ENCODE measurements around the gene BTBD9.

The BTBD9 gene

GRCh38 chr6:38423746-38424145 is 216.0 kb downstream of the BTBD9 start:
- no peak for DNase-seq

DNA sequence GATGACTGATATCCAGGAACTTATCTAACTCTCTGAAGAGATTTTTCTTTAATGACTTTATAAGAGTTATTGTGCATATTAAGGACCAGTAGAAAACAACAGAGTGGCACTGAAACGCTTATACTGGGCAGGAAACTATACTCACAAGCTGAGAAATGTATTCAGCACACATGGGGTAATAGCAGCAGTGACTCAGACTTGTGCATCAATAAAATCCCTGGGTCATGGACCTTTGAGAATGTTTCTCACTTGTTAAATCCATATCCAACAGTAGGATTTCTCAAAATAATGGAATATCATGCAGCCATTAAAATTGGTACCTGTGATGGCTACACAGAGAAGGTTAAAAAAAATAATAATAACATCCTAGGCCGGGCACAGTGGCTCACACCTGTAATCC is 219.5 kb downstream of the BTBD9 start:
- no peak for DNase-seq

DNA sequence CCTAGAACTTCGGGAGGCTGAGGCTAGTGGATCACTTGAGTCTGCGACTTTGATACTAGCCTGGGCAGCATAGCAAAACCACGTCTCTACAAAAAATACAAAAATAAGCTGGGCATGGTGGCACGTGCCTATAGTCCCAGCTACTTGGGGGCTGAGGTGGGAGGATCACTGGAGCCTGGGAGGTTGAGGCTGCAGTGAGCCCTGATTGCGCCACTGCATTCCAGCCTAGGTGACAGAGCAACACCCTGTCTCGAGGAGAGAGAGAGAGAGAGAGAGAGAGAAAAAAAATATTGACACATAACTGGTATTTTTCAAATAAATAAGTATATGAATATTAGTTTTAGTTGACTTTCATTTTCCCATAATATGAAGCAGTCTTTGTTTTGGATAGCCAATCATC is 222.2 kb downstream of the BTBD9 start:
- no peak for DNase-seq

DNA sequence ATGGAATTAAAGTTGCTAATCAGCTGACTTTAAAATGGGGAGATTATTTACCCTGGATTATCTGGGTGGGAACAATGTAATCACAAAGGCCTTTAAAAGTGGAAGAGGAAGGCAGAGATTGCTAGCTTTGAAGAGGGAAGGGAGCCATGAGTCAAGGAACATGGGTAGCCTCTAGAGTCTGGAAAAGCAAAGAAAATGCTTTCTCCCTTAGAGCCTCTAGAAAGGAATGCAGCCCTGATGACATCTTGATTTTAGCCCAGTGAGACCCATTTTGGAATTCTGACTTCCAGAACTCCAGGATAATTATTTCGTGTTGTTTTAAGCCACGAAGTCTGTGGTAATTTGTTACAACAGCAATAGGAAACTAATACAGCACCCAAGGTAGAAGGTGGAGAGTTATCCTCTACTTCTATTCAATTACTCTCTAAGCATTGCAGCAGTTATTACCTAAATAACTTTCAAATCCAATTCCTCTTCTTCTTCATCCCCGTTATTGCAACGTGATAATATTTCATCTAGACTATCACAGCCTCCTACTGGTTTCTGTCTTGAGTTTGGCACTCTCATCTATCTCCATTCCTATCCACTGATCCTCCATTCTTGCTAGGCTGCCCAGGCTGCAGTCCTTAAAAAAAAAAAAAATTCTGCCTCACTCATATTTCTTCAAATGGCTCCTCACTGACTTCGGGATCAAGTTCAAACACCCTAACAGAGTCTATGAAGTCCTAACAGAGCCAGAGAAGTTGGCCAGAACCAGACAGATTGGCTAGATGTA is 224.3 kb downstream of the BTBD9 start:
- no peak for DNase-seq

GRCh38 chr6:38413102-38413800 is 226.5 kb downstream of the BTBD9 start:
- no peak for DNase-seq

DNA sequence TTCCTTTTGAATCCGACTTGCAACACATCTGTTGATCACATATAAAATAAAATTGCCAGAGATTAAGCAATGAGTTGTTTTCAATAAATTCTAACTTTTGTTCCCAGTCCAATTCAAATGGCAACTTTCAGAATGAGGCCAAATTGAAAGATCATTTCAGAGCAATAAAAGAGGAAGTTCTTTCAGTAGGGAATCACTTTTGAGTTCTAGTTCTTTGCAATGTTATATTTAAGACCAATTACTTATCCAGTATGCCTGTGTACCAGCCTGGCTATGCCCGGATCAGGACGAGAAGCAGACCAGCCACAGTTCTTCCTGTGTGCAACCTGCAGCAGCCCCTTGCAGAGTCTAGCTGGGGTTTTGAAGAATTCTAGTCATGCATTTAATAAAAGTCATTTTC is 232.5 kb downstream of the BTBD9 start:
- DNase-seq, result no peak

DNA sequence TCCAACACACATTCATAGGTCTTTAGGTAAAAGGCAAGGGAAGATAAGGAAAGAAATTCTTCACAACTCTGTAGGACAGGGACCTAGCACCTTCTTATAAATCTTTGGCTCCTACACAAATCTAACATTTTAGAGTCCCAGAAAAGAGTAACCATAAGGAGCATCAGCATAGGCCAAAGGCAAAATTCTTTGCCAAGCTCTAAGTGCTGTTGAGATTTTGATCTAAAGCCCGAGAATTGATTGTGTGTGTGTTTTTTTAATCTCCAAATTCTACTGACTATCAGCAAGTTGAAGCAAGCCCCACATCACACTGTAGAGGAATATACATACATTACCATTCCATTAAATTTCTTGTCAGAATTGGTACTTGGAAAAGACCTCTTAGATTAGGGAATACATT is 233.6 kb downstream of the BTBD9 start:
- no peak for DNase-seq

GRCh38 chr6:38404900-38405556 is 234.7 kb downstream of the BTBD9 start:
- no peak for DNase-seq

DNA sequence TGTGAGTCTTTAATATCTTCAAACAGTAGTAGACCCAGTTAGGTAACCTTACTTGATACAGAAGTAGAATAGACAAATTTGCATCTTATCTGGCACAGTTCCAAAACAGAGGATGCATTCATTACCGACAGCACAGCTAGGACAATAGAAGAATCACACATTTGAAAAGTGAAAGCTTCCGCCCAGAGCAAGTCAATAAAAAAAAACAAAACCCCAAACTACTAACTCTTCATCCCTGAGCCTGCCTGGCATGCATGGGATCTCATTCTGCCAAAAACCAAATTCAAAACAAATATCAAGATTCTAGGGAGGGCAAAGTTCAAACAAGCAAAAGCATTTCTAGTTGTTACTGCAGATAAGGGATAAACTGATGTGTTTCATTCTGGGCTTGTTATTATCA is 235.4 kb downstream of the BTBD9 start:
- peak; percentile 65 for DNase-seq

- DNase-seq, result no peak
Observed at GRCh38 chr6:38403548-38403947, 236.2 kb downstream of the BTBD9 start.

DNA sequence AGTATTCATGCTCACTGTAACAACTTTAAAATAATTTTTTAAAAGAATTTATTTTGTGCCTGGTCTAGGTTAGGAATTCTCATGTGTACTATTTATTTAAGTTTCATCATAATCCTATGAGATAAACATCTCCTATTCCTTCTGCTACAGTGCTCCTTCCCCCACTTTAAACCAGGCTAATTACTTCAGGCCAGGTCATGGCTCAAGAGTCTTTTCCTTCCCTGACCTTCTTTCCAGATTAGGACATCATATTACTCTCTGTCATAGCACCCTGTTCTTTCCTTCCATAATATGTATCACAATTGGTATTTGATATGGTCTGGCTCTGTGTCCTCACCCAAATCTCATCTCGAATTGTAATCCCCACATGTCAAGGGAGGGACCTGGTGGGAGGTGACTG is 239.0 kb downstream of the BTBD9 start:
- DNase-seq, result no peak

GRCh38 chr6:38400101-38400500 is 239.6 kb downstream of the BTBD9 start:
- no peak for DNase-seq

GRCh38 chr6:38396209-38396608 is 243.5 kb downstream of the BTBD9 start:
- no peak for DNase-seq

- no peak for DNase-seq
Observed at GRCh38 chr6:38393986-38394385, 245.7 kb downstream of the BTBD9 start.

GRCh38 chr6:38391626-38392579 is 247.8 kb downstream of the BTBD9 start:
- peak; percentile 45 for DNase-seq

GRCh38 chr6:38391206-38391605 is 248.5 kb downstream of the BTBD9 start:
- no peak for DNase-seq

DNA sequence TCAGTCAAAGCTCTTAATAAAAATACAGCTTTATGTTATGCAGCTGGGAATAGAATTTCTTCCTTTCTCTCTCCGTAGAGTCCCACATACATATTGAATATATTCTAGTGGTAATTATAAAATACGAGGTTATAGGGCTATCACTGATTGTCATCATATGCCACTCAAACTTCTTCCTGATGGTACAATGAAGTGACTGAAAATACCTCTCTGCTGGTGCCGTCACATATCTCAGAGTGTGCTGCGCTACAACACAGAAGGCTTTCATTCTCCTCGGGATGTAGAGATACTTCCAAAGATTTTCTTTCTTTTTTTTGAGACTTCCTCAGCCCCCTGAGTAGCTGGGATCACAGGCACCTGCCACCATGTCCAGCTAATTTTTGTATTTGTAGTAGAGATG is 249.9 kb downstream of the BTBD9 start:
- no peak for DNase-seq

- DNase-seq, result no peak
Observed at GRCh38 chr6:38387971-38388370, 251.8 kb downstream of the BTBD9 start.

GRCh38 chr6:38387461-38387860 is 252.3 kb downstream of the BTBD9 start:
- no peak for DNase-seq

GRCh38 chr6:38378801-38379200 is 260.9 kb downstream of the BTBD9 start:
- no peak for DNase-seq

- DNase-seq, result no peak
Observed at GRCh38 chr6:38375937-38376336, 263.8 kb downstream of the BTBD9 start.

DNA sequence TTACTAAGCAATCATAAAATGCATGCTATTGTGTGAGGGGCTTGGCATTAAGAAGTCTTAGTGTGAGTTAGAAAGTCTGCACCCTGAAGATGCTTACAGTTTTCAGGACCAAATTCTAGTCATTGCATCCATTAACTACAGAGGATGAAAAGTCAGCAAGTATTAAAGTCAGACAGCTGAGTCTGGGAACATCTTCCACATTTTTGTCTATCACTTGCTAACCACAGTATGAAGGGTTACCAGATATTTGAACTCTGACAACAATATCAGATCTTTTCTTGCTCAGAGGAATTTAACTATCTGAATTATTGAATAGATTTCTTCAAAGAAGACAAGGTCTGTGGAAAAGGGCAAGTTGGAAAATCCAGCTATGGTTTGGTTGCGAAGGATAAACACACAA is 264.4 kb downstream of the BTBD9 start:
- no peak for DNase-seq

DNA sequence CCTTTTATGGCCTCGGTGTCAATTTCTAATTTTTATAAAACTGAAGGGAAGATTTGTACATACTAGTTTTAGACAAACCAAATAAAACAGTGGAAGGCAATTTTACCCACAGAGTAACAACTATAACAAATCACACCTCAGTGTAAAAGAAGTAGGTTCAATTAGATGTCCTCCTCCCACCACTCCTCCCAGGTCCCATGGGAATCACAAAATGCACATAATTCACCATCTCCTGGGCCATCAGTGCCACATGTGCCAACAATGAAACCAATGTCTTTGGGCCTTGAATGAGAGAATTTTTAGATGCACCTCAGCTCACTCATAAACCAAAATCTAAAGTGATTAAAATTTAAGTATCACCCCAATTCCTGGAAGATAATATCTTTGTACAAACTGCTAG is 267.8 kb downstream of the BTBD9 start:
- no peak for DNase-seq
